ENCODE measurements around the gene LENG8. TPM values are rescaled to one million over a fixed set of nuclear protein-coding genes. Genes with fewer than 3 reads are reported as not detected.

The LENG8 gene
- total RNA-seq, 1 experiment from 2014 or later = 267 TPM

- no peak for TF ChIP-seq CTCF (IDR thresholded peaks at IDR 0.05; ENCODE audit: unreplicated experiment)
- CTCF ChIA-PET = no interaction called here
- Mint-ChIP-seq H3K36me3 (ENCODE audit: insufficient read depth, unreplicated experiment) (peaks cover 68% of the 10 kb centered on the region), H3K27me3 (ENCODE audit: unreplicated experiment) (no peaks in the 10 kb centered on the region), H3K27ac (ENCODE audit: unreplicated experiment) (peak overlapping the region; percentile 24), H3K9me3 (ENCODE audit: low read depth, unreplicated experiment) (no peaks in the 10 kb centered on the region), H3K4me1 (ENCODE audit: low read depth, unreplicated experiment) (peaks cover 42% of the 10 kb centered on the region), H3K4me3 (ENCODE audit: low read depth, unreplicated experiment) (no peak overlapping the region)
- intact Hi-C loops (cut with micrococcal nuclease; ENCODE audit: unreplicated experiment) = no loop called here
- BruUV-seq (replicated peaks) = no TSS peak
- no peak for DNase-seq
Observed at GRCh38 chr19:54434873-54435214, 14.2 kb upstream of the LENG8 start.

DNA sequence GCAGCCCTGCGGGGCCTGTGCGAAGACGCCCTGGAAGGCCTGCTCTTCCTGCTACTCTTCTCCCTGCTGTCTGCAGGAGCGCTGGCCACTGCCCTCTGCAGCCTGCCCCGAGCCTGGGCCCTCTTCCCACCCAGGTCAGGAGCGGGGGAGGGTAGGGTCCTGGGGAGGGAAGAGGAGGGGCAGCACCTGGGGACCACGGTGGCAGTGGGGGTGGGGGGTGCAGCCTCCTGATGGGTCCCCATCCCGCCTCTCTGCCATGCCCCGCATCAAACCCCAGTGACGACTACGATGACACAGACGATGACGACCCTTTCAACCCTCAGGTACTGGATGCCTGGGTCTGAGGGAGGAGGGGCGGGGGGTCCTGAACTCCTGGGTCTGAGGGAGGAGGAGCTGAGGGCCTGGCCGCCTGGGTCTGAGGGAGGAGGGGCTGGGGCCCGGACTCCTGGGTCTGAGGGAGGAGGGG, 13.4 kb upstream of the LENG8 start:
- TF ChIP-seq CTCF (IDR thresholded peaks at IDR 0.05; ENCODE audit: unreplicated experiment) = no peak
- Mint-ChIP-seq H3K36me3 (ENCODE audit: insufficient read depth, unreplicated experiment) (peaks cover 61% of the 10 kb centered on the region), H3K27me3 (ENCODE audit: unreplicated experiment) (no peaks in the 10 kb centered on the region), H3K27ac (ENCODE audit: unreplicated experiment) (no peak overlapping the region), H3K4me3 (ENCODE audit: low read depth, unreplicated experiment) (no peak overlapping the region), H3K4me1 (ENCODE audit: low read depth, unreplicated experiment) (peaks cover 42% of the 10 kb centered on the region), H3K9me3 (ENCODE audit: low read depth, unreplicated experiment) (no peaks in the 10 kb centered on the region)
- DNase-seq = no peak
- no TSS peak for BruUV-seq (replicated peaks)
- CTCF ChIA-PET = no interaction called here
- intact Hi-C loops (cut with micrococcal nuclease; ENCODE audit: unreplicated experiment) = no loop called here

DNA sequence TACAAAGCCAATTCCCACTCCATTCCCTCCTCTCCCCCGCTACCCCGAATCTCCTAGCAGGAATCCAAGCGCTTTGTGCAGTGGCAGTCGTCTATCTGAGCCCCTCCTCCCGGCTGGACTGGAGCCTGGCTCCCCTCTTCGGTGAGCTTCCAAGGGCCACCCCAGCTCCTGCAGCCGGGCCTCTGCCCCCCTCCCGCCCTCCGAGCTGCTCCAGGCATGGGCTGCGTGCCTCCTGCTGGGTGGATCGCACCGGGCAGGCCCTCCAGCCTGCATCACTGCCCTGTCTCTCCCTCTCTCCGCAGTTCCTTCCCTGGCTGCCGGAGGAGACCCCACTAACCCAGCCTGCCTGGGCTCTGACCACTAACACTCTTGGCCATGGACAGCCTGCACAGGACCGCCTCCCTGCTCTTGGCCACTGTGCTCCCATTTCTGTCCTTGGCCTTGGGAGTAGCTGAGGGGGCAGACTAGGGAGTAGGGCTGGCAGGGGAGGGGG, 12.9 kb upstream of the LENG8 start:
- intact Hi-C loops (cut with micrococcal nuclease; ENCODE audit: unreplicated experiment) = no loop called here
- no TSS peak for BruUV-seq (replicated peaks)
- no peak for TF ChIP-seq CTCF (IDR thresholded peaks at IDR 0.05; ENCODE audit: unreplicated experiment)
- peak overlapping the region; percentile 64 for H3K27ac Mint-ChIP-seq (ENCODE audit: unreplicated experiment)
- H3K36me3 Mint-ChIP-seq (ENCODE audit: insufficient read depth, unreplicated experiment) = peaks cover 61% of the 10 kb centered on the region
- CTCF ChIA-PET = no interaction called here
- H3K4me1 Mint-ChIP-seq (ENCODE audit: low read depth, unreplicated experiment) = peaks cover 38% of the 10 kb centered on the region
- H3K4me3 Mint-ChIP-seq (ENCODE audit: low read depth, unreplicated experiment) = no peak overlapping the region
- no peaks in the 10 kb centered on the region for H3K27me3 Mint-ChIP-seq (ENCODE audit: unreplicated experiment)
- DNase-seq = no peak
- no peaks in the 10 kb centered on the region for H3K9me3 Mint-ChIP-seq (ENCODE audit: low read depth, unreplicated experiment)

GRCh38 chr19:54436628-54437252, 12.3 kb upstream of the LENG8 start:
- no peak for TF ChIP-seq CTCF (IDR thresholded peaks at IDR 0.05; ENCODE audit: unreplicated experiment)
- intact Hi-C loops (cut with micrococcal nuclease; ENCODE audit: unreplicated experiment) = no loop called here
- H3K9me3 Mint-ChIP-seq (ENCODE audit: low read depth, unreplicated experiment) = no peaks in the 10 kb centered on the region
- peak overlapping the region; percentile 64 for H3K27ac Mint-ChIP-seq (ENCODE audit: unreplicated experiment)
- H3K4me1 Mint-ChIP-seq (ENCODE audit: low read depth, unreplicated experiment) = peaks cover 32% of the 10 kb centered on the region
- no peak overlapping the region for H3K4me3 Mint-ChIP-seq (ENCODE audit: low read depth, unreplicated experiment)
- no peaks in the 10 kb centered on the region for H3K27me3 Mint-ChIP-seq (ENCODE audit: unreplicated experiment)
- peaks cover 62% of the 10 kb centered on the region for H3K36me3 Mint-ChIP-seq (ENCODE audit: insufficient read depth, unreplicated experiment)
- CTCF ChIA-PET = interaction anchor here (1.1 kb wide), 1 partner anchor 17 kb away, joined by 9 read pairs; no protein-coding TSS in a partner anchor
- no TSS peak for BruUV-seq (replicated peaks)
- DNase-seq = no peak

All from Calu3 (cell line).